ENCODE results near the gene CENATAC.
"Not testable (repeated sequence)": the region's sequence is repeated elsewhere in the genome, so short reads cannot be mapped to it uniquely, and the experiment has no call there.

Gene CENATAC

DNA sequence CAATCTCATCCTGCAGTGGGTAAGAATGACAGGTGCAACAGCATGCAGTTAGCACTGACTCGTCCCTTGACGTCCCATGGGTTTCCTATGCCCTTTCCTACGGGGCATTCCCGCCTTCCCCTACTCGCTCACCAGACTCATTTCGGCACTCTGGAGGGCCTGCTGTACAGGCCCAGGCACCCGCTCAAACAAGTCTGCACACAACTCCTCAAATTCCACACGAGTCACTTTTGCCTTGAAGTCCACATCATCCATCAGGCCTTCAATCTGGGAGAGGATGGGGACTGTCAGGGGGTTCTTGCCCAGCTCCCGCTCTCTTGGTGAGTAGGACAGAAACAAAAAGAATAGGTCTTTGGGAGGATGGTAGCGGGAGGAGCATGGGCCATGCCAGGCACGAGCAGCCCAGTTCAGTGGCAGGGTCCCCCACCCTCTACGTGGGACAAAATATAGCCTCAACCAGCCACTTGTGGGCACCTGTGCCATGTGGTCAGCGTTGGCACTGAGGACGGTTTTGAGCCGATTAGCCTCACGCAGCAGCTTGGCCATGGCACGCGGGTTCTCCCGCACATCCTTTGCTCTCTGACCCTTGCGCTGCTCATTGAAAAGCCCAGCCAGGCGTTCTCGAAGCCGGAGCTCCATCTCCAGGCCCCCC is 54.4 kb downstream of the CENATAC start:
- DNase-seq (ENCODE audit: low read depth, low spot score) = no peak

DNA sequence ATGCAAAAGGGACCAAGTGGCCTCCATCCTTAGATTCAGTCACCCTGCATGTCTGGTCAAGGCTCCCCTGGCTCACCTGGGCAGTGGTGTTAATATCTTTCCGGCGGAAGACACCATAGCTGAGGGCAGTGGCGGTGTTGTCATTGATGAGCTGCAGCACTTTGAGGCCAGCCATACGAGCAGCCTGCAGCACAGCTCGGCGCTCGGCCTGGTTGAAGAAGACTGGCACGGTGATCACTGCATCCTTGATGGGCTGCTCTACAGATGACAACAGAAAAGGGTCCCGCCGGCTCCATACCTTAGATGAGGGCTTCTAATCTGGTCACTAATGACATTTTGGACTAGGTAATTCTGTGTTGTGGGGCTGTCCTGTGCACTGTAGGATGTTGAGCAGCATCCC is 56.5 kb downstream of the CENATAC start:
- no peak for DNase-seq (ENCODE audit: low read depth, low spot score)

DNA sequence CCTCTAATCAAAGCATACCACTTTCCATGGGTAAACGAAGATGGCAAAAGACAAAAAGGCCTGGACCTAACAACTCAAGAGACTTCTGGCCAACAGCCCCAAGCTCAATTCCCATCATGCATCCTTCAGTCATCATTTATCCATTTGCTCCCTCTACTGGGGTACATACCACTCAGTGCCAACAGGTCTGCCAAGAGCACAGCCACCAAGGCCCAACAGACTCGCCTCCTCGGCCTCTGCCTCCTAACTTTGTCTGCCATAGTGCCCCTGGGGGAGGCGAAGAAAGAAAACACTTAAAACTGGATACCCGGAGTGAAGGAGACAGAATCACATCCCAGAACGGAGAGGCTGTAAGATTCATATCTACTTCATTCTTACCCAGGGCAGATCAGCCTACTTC is 58.0 kb downstream of the CENATAC start:
- DNase-seq (ENCODE audit: low read depth, low spot score) = no peak

DNA sequence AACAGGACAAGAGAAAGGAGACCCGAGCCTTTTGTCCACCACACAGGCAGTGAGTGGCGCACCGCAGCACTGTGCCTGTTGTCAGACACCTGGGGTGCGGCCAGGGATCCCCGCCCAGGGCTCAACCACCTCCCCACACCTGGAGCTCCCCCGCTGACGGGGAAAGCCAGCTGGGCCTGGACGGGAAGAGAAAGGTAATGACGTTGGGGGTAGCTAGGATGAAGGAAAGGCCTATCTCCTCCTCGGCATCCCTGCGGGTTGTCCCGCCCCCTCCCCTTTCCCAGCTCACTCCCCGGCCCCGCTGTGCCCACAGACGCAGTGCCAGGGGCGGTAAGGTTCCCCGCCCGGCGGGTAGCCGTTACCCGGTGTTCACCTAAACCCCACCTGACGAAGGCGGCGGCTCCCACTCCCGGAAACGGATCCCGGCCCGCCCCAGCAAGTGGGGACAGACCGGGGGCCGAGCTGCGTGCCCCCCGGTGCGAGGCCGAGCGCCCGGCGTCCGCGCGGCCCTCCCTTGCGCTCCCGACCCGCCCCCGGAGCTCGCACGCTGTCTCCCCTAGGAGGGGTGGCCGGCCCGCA is 58.6 kb downstream of the CENATAC start:
- DNase-seq (ENCODE audit: low read depth, low spot score) = no peak

DNA sequence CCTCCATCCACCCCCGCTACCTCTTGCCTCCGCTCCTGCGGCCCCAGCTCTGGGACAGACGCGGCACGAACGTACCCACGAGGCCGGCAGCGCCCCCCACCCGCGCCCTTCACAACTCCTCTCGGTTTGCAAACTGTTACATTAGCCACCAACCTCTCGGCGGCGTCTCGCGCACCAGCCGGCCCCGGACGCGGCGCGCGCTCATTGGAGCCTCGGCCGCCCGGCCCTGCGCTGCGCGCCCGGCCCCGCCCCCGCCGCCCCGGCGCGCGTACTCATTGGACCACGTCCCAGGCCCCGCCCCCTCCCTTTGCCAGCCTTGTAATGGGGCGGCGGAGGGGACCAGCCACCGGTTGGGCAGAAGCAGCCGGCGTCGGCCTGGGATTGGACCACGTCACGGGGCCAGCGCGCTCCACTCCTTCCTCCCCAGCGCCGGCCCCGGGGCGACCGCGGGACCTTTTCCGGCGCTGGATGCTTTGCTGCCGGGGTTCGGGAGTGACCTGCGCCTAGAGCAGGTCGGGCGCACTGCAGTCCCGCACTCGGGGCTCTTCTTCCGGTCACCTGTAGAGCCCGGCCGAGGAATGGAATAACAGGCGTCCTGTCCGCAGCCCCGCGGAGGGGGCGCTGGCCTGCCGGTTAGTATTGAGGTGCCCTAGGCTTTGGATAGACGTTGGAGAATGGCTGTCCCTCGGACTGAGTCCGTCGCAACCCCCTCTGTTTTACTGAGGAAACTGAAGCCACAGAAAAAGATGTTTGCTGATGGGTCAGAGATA is 59.2 kb downstream of the CENATAC start, which contains the start of gene HYOU1:
HYOU1 (minus strand) TSS at position 206 of the 770 bp plus-strand sequence. CDS start 1,045 bp downstream, outside the sequence.
- peak; percentile 90 for DNase-seq (ENCODE audit: low read depth, low spot score)

DNA sequence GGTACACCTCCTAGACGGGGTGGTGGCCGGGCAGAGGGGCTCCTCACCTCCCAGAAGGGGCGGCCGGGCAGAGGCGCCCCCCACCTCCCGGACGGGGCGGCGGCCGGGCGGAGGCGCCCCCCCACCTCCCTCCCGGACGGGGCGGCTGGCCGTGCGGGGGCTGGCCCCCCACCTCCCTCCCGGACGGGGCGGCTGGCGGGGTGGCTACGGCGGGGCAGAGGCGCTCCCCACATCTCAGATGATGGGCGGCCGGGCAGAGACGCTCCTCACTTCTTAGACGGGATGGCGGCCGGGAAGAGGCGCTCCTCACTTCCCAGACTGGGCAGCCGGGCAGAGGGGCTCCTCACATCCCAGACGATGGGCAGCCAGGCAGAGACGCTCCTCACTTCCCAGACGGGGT is 61.2 kb downstream of the CENATAC start:
- DNase-seq (ENCODE audit: low read depth, low spot score) = not testable (repeated sequence)

DNA sequence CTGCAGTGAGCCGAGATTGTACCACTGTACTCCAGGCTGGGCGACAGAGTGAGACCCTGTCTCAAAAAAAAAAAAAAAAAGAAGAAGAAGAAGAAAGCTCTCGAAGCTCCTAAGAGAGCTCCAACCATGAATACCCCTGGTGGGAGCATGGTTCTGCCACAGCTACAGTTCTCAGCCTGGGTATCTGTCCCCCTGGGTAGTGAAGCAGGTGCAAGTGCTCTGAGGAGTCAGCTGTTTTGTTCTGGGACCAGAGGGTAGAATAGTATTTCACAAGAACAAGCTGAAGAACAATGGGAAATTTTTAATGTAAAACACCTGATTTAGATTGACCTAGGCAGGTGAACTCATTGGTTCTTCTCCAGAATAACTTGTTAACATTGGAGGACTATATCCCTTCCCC is 63.3 kb downstream of the CENATAC start:
- no peak for DNase-seq (ENCODE audit: low read depth, low spot score)

DNA sequence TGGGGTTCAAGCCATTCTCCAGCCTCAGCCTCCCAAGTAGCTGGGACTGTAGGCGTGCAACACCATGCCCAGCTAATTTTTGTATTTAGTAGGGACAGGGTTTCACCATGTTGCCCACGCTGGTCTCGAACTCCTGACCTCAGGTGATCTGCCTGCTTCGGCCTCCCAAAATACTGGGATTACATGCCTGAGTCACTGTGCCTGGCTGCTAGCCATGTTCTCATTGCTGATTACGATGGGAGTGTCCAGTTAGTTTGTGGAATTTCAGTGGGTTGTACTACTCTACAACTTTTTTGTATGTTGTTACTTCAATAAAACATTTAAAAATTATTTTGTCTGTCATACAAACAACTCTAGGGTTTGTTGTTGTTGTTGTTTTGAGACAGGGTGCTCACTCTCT is 64.8 kb downstream of the CENATAC start:
- no peak for DNase-seq (ENCODE audit: low read depth, low spot score)

DNA sequence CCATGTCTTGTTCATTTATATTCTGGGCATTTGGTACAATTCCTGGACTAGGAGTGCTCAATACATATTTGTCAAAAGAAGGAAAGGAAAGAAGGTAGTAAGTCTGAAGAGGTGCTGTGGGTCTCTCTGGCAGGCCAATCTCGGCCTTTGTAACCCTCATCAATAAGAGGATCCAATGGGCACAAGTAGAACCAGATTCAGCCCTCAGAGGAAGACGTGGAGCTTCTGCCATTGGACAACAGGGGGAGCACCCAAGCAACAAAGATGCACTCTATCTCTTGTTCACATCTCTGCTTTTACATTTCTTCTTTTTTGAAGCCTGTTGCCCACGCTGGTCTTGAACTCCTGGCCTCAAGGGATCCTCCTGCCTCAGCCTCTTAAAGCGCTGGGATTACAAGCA is 67.4 kb downstream of the CENATAC start:
- DNase-seq (ENCODE audit: low read depth, low spot score) = no peak

Measured in smooth muscle cell of the brain vasculature (primary cell).